GM12873 (cell line): ENCODE data around the gene SEMA4C.

Source experiments
- CTCF ChIP-seq: IDR thresholded peaks from 2 replicates; pipeline ENCODE4 v1.5.1; 2012; ENCODE audit warnings: low read depth, mild to moderate bottlenecking, moderate library complexity, low read length, control low read depth; ENCODE audit not compliant: insufficient read depth; ENCODE audit errors: missing control alignments

The SEMA4C gene

GRCh38 chr2:96882230-96882629, 12.3 kb upstream of the SEMA4C start:
- no peak for TF ChIP-seq CTCF

- TF ChIP-seq CTCF = no peak
Observed at GRCh38 chr2:96881349-96882195, 11.7 kb upstream of the SEMA4C start.

- TF ChIP-seq CTCF = no peak
Observed at GRCh38 chr2:96880891-96881273, 11.0 kb upstream of the SEMA4C start.

GRCh38 chr2:96879545-96880040, 9.7 kb upstream of the SEMA4C start:
- no peak for TF ChIP-seq CTCF

GRCh38 chr2:96878796-96879544, 9.1 kb upstream of the SEMA4C start:
- no peak for TF ChIP-seq CTCF

GRCh38 chr2:96878171-96878570, 8.3 kb upstream of the SEMA4C start:
- no peak for TF ChIP-seq CTCF

GRCh38 chr2:96877631-96878092, 7.8 kb upstream of the SEMA4C start:
- TF ChIP-seq CTCF = no peak
